Measurements from ENCODE around the gene SH3TC1.

SH3TC1 gene

DNA sequence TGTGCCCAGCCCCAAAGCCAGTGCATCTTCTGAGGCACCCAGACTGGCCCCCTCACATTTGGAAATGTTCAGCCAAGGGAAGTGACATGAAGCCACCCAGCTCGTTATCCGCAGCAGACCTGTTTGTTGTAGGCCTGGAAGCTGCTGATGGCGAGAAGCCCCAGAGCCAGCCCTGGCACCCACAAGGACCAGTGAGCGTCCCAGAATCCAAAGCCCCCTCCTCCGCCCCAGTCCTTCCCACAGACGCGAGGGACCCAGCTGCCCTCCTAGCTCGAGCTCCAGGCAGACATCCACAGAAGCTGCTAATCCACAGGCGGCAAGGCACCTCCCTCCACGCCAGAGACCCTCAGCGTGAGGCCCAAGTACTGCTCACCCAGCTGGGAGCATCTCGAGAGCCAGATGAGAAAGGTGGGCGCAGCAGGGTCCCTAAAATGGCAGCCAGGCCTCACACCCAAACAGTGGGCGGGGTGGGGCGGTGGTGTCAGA is 47.9 kb upstream of the SH3TC1 start:
- H4K20me1 ChIP-seq (ENCODE audit: insufficient read depth, low read length): no peaks in the 10 kb centered on the region
- no peak overlapping the region for H3K9ac ChIP-seq (ENCODE audit: low read length)
- no peak overlapping the region for H3K27ac ChIP-seq (ENCODE audit: low read depth, low read length, poor library complexity, severe bottlenecking)
- H3F3A ChIP-seq (ENCODE audit: insufficient read depth, low read length): no peaks in the 10 kb centered on the region
- H3K27me3 ChIP-seq (ENCODE audit: insufficient read depth, low read length): no peaks in the 10 kb centered on the region
- H3K9me3 ChIP-seq (ENCODE audit: low read length): no peaks in the 10 kb centered on the region
- H3K36me3 ChIP-seq (ENCODE audit: insufficient read depth, low read length): no peaks in the 10 kb centered on the region; the same call in 1 of the 2 replicates
- no peak overlapping the region for H2AFZ ChIP-seq (ENCODE audit: low read length)
- H3K4me2 ChIP-seq (ENCODE audit: low read length): no peak overlapping the region
- H3K4me1 ChIP-seq (ENCODE audit: insufficient read depth, low read length, severe bottlenecking): peaks cover 6% of the 10 kb centered on the region
- no peak overlapping the region for H3K4me3 ChIP-seq (ENCODE audit: low read depth, low read length, poor library complexity, severe bottlenecking)
- no peak for TF ChIP-seq EZH2 (IDR thresholded peaks at IDR 0.05; ENCODE audit: borderline replicate concordance, low read length)
- TF ChIP-seq, protein P1, sequence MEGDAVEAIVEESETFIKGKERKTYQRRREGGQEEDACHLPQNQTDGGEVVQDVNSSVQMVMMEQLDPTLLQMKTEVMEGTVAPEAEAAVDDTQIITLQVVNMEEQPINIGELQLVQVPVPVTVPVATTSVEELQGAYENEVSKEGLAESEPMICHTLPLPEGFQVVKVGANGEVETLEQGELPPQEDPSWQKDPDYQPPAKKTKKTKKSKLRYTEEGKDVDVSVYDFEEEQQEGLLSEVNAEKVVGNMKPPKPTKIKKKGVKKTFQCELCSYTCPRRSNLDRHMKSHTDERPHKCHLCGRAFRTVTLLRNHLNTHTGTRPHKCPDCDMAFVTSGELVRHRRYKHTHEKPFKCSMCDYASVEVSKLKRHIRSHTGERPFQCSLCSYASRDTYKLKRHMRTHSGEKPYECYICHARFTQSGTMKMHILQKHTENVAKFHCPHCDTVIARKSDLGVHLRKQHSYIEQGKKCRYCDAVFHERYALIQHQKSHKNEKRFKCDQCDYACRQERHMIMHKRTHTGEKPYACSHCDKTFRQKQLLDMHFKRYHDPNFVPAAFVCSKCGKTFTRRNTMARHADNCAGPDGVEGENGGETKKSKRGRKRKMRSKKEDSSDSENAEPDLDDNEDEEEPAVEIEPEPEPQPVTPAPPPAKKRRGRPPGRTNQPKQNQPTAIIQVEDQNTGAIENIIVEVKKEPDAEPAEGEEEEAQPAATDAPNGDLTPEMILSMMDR (IDR thresholded peaks at IDR 0.05; ENCODE audit: low read length): no peak
- no peaks in the 10 kb centered on the region for H3K79me2 ChIP-seq (ENCODE audit: insufficient read depth, low read length)
- H3K9me2 ChIP-seq (ENCODE audit: low read depth, low read length): no peaks in the 10 kb centered on the region

DNA sequence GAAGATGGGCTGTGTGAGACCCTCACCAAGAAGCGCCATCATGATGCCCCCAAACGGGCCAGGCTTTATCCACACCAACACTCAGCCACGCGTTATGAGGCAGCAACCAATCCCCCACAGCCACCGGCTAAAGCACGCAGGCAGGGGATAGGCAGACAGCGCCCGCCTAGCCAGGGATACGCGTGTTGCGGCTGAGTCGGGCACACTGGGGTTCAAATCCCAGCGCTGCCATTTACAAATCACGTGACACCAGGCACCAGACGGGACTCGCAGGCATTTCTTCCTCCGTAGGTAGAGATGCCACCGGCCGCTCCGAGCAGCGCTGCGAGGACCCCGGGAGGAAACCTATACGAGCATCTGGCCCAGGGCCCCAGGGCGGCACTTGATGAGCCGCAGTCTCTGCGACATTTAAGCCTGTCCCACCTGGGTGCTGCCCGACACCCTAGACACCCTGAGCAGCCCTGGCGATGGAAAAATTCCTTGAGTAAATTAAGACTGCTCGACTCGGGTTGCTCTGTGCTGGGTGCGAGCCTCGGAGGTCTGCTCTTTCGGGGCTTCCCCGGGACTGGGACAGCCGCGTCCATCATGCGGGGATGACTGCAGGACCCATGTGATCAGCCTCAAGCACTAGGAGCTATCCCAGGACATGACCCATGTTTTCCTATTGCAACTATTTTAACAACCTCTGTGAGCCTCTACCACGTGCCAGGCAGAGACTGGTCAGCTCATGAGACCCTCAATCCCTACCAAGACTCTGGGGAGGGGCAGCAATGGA is 46.8 kb upstream of the SH3TC1 start:
- Histone ChIP-seq H3K4me3 (ENCODE audit: low read depth, low read length, poor library complexity, severe bottlenecking) (no peak overlapping the region), H2AFZ (ENCODE audit: low read length) (no peak overlapping the region), H3K79me2 (ENCODE audit: insufficient read depth, low read length) (no peaks in the 10 kb centered on the region), H3K4me2 (ENCODE audit: low read length) (no peak overlapping the region), H3F3A (ENCODE audit: insufficient read depth, low read length) (no peaks in the 10 kb centered on the region), H4K20me1 (ENCODE audit: insufficient read depth, low read length) (no peaks in the 10 kb centered on the region), H3K9me3 (ENCODE audit: low read length) (no peaks in the 10 kb centered on the region), H3K36me3 (ENCODE audit: insufficient read depth, low read length) (no peaks in the 10 kb centered on the region; the same call in 1 of the 2 replicates), H3K27ac (ENCODE audit: low read depth, low read length, poor library complexity, severe bottlenecking) (no peak overlapping the region), H3K9me2 (ENCODE audit: low read depth, low read length) (no peaks in the 10 kb centered on the region), H3K9ac (ENCODE audit: low read length) (no peak overlapping the region), H3K4me1 (ENCODE audit: insufficient read depth, low read length, severe bottlenecking) (peaks cover 3% of the 10 kb centered on the region), H3K27me3 (ENCODE audit: insufficient read depth, low read length) (no peaks in the 10 kb centered on the region)
- no peak for TF ChIP-seq EZH2 (IDR thresholded peaks at IDR 0.05; ENCODE audit: borderline replicate concordance, low read length)
- TF ChIP-seq, protein P1 (IDR thresholded peaks at IDR 0.05; ENCODE audit: low read length): no peak

DNA sequence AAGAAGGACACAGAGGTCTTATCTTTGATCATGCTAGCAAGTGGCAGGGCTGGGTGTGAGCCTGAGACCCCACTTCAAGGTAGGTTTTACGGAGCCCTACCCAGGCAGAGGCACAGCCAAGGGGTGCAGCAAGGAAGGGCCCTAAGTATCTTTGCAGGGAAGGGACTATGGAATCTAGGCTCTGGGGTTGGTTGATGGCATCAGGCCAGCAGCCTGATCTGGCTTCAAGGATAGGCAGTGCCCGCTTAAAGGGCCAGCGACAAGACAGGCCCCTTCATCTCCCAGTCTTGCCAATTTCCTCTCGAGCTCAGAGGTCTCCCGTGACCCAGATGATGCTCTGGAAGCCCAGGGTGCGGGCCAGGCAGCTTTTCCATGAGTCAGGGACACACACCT is 46.2 kb upstream of the SH3TC1 start:
- no peak overlapping the region for H3K4me2 ChIP-seq (ENCODE audit: low read length)
- H3K9ac ChIP-seq (ENCODE audit: low read length): no peak overlapping the region
- H3K9me2 ChIP-seq (ENCODE audit: low read depth, low read length): no peaks in the 10 kb centered on the region
- H3K9me3 ChIP-seq (ENCODE audit: low read length): no peaks in the 10 kb centered on the region
- no peaks in the 10 kb centered on the region for H3F3A ChIP-seq (ENCODE audit: insufficient read depth, low read length)
- no peak overlapping the region for H3K27ac ChIP-seq (ENCODE audit: low read depth, low read length, poor library complexity, severe bottlenecking)
- H3K4me1 ChIP-seq (ENCODE audit: insufficient read depth, low read length, severe bottlenecking): peaks cover 3% of the 10 kb centered on the region
- no peaks in the 10 kb centered on the region; the same call in 1 of the 2 replicates for H3K36me3 ChIP-seq (ENCODE audit: insufficient read depth, low read length)
- no peaks in the 10 kb centered on the region for H3K27me3 ChIP-seq (ENCODE audit: insufficient read depth, low read length)
- H4K20me1 ChIP-seq (ENCODE audit: insufficient read depth, low read length): no peaks in the 10 kb centered on the region
- no peaks in the 10 kb centered on the region for H3K79me2 ChIP-seq (ENCODE audit: insufficient read depth, low read length)
- no peak overlapping the region for H3K4me3 ChIP-seq (ENCODE audit: low read depth, low read length, poor library complexity, severe bottlenecking)
- TF ChIP-seq, protein P1 (IDR thresholded peaks at IDR 0.05; ENCODE audit: low read length): no peak
- no peak for TF ChIP-seq EZH2 (IDR thresholded peaks at IDR 0.05; ENCODE audit: borderline replicate concordance, low read length)
- H2AFZ ChIP-seq (ENCODE audit: low read length): no peak overlapping the region
